ENCODE results near the gene RBBP7.
A peak's percentile ranks its signal among the peaks of the same experiment; 100 is the strongest.

RBBP7 gene

GRCh38 chrX:16897445-16897844 is 27.3 kb upstream of the RBBP7 start:
- TF ChIP-seq CTCF (IDR thresholded peaks at IDR 0.05; ENCODE audit: insufficient read depth, missing control alignments): no peak
- DNase-seq (ENCODE audit: insufficient read length, low spot score): no peak
- FAIRE-seq: no peak

- FAIRE-seq (peak; percentile 75), DNase-seq (ENCODE audit: insufficient read length, low spot score) (peak; percentile 26)
- TF ChIP-seq CTCF (IDR thresholded peaks at IDR 0.05; ENCODE audit: insufficient read depth, missing control alignments): peak; percentile 79
Measured at GRCh38 chrX:16892504-16893362, 22.6 kb upstream of the RBBP7 start.

- DNase-seq (ENCODE audit: insufficient read length, low spot score) (no peak), FAIRE-seq (no peak)
- TF ChIP-seq CTCF (IDR thresholded peaks at IDR 0.05; ENCODE audit: insufficient read depth, missing control alignments): no peak
Measured at GRCh38 chrX:16885628-16886027, 15.5 kb upstream of the RBBP7 start.

- DNase-seq (ENCODE audit: insufficient read length, low spot score) (no peak), FAIRE-seq (no peak)
- no peak for TF ChIP-seq CTCF (IDR thresholded peaks at IDR 0.05; ENCODE audit: insufficient read depth, missing control alignments)
Measured at GRCh38 chrX:16883487-16883804, 13.3 kb upstream of the RBBP7 start.

GRCh38 chrX:16882702-16883486 is 12.7 kb upstream of the RBBP7 start:
- DNase-seq (ENCODE audit: insufficient read length, low spot score) (peak; percentile 30), FAIRE-seq (peak; percentile 55)
- peak; percentile 63 for TF ChIP-seq CTCF (IDR thresholded peaks at IDR 0.05; ENCODE audit: insufficient read depth, missing control alignments)

- TF ChIP-seq CTCF (IDR thresholded peaks at IDR 0.05; ENCODE audit: insufficient read depth, missing control alignments): no peak
- DNase-seq (ENCODE audit: insufficient read length, low spot score) (no peak), FAIRE-seq (no peak)
Measured at GRCh38 chrX:16882169-16882568, 12.0 kb upstream of the RBBP7 start.

GRCh38 chrX:16876696-16877095 is 6.5 kb upstream of the RBBP7 start:
- no peak for TF ChIP-seq CTCF (IDR thresholded peaks at IDR 0.05; ENCODE audit: insufficient read depth, missing control alignments)
- FAIRE-seq: no peak
- no peak for DNase-seq (ENCODE audit: insufficient read length, low spot score)
